ENCODE data around the gene MAN2B1.

- TF ChIP-seq ZNF558 (CRISPR knock-in tag; IDR thresholded peaks at IDR 0.05; ENCODE audit: borderline replicate concordance) (no peak), ZSCAN30 (CRISPR knock-in tag; IDR thresholded peaks at IDR 0.05) (no peak), RFX5 (IDR thresholded peaks at IDR 0.05; ENCODE audit: low read depth, low read length) (no peak), CTCF (CRISPR knock-in tag; IDR thresholded peaks at IDR 0.05) (no peak)
Observed at GRCh38 chr19:12689581-12690216, 23.2 kb upstream of the MAN2B1 start.

Measured in HepG2 (cell line).